ENCODE measurements around the gene SCRN2.

Gene SCRN2

DNA sequence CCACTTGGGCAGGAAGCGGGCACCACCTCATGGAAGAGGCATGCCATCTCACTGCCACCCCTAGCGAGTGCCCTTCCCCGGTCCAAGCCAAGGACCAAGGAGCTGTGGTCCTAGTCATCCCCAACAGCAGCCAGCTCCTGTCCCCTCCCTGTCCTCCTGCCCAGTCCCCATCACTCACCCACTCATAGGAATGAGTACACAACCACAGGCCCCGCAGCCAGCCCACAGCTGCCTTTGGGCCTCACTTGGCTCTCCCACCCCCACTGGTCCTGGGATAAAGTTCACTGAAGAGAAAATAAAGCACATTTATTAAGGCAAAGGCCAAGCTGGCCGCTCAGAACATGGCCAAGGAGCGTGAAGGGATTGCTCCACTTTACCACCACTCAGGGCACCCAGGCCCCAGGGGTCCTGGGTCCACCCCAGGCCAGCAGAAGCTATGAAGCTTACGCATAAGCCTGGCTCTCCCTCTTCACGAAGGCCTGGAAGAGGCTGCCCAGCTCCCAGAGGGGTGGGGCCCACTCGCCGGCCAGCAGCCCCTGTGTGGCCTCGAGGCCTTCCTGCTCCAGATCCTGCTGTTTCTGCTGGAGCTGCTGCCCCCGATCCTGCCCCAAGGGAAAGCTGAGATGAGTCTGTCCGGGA lies 3.6 kb downstream of the SCRN2 start:
- ChIA-PET POLR2A (no interaction called here), CTCF (interaction anchor here (0.9 to 4.2 kb wide), 5 partner anchors 8 to 181 kb away, joined by 3 to 35 read pairs (median 3); partner anchors contain the start of gene CDK5RAP3)
- TF ChIP-seq, protein P1, sequence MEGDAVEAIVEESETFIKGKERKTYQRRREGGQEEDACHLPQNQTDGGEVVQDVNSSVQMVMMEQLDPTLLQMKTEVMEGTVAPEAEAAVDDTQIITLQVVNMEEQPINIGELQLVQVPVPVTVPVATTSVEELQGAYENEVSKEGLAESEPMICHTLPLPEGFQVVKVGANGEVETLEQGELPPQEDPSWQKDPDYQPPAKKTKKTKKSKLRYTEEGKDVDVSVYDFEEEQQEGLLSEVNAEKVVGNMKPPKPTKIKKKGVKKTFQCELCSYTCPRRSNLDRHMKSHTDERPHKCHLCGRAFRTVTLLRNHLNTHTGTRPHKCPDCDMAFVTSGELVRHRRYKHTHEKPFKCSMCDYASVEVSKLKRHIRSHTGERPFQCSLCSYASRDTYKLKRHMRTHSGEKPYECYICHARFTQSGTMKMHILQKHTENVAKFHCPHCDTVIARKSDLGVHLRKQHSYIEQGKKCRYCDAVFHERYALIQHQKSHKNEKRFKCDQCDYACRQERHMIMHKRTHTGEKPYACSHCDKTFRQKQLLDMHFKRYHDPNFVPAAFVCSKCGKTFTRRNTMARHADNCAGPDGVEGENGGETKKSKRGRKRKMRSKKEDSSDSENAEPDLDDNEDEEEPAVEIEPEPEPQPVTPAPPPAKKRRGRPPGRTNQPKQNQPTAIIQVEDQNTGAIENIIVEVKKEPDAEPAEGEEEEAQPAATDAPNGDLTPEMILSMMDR (IDR thresholded peaks at IDR 0.05; ENCODE audit: control extremely low read depth, extremely low read depth, low read depth, missing control alignments), result no peak
- no peak for DNase-seq (ENCODE audit: extremely low spot score)

DNA sequence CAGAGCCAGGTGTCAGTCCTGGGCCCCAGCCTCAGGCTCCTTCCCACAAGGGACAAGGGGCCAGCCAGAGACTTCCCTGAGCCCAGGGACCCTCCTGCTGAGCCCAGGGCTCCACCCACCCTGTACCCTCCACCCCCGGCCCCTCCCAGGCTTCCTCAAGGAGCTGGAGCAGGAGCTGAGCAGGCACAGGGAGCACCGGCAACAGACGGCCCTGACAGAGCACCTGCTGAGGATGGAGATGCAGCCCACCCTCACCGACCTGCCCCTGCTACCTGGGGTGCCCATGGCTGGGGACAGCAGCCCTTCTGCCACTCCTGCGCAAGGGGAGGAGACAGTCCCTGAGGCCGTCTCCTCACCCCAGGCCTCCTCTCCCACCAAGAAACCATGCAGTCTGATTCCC lies 4.5 kb downstream of the SCRN2 start:
- no peak for DNase-seq (ENCODE audit: extremely low spot score)
- ChIA-PET POLR2A (no interaction called here), CTCF (interaction anchor here (1.3 to 4.2 kb wide), 4 partner anchors 13 to 182 kb away, joined by 3 to 35 read pairs (median 4); partner anchors contain the start of gene CDK5RAP3)
- TF ChIP-seq, protein P1 (IDR thresholded peaks at IDR 0.05; ENCODE audit: control extremely low read depth, extremely low read depth, low read depth, missing control alignments), result no peak

DNA sequence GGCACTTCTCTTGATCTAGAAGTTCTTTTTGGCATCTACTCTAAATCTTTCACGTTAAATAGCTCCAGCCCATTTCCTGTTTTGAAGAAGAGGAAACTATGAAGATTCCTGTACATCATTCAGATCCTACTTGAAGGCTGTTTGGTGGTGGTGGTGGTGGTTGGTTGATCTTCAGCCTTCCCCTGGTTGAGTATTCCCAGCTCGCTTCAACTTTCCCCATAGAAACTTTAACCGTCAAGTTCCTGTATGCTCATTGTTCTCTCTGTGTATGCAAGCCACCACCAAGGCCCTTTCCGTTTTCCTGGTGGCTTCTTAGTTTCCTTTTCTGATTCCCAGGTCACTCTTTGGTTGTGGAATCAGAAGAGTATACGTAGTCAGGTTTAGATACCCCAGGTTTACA lies 6.3 kb downstream of the SCRN2 start:
- ChIA-PET POLR2A (no interaction called here), CTCF (interaction anchor here (1.2 to 4.2 kb wide), 3 partner anchors 8 to 56 kb away, joined by 3 to 35 read pairs (median 3); no protein-coding TSS in a partner anchor)
- no peak for DNase-seq (ENCODE audit: extremely low spot score)
- TF ChIP-seq, protein P1 (IDR thresholded peaks at IDR 0.05; ENCODE audit: control extremely low read depth, extremely low read depth, low read depth, missing control alignments), result no peak

DNA sequence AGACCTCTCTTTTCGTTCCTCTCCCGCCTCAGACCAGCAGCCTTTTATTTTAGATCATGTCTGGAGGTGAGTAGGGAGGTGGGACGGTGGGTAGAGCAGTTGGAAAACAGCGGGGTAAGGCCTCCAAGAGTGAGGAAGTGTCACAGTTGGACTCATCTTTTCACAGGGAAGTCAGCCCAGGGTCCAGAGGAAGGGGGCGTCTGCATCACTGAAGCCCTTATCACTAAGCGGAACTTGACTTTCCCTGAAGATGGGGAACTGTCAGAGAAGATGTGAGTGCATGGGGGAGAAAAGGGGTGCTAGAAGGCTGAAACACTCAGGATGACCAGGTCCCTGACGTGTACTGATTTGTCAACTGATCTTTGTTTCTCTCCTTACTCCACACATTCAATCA lies 9.1 kb downstream of the SCRN2 start:
- no peak for DNase-seq (ENCODE audit: extremely low spot score)
- TF ChIP-seq, protein P1 (IDR thresholded peaks at IDR 0.05; ENCODE audit: control extremely low read depth, extremely low read depth, low read depth, missing control alignments), result no peak
- ChIA-PET CTCF (interaction anchor here (0.7 to 5.8 kb wide), 7 partner anchors 11 to 139 kb away, joined by 3 to 49 read pairs (median 4); partner anchors contain the start of genes CDK5RAP3, SCRN2 and SP2), POLR2A (interaction anchor here (0.6 kb wide), 1 partner anchor 115 kb away, joined by 5 read pairs; no protein-coding TSS in a partner anchor)

DNA sequence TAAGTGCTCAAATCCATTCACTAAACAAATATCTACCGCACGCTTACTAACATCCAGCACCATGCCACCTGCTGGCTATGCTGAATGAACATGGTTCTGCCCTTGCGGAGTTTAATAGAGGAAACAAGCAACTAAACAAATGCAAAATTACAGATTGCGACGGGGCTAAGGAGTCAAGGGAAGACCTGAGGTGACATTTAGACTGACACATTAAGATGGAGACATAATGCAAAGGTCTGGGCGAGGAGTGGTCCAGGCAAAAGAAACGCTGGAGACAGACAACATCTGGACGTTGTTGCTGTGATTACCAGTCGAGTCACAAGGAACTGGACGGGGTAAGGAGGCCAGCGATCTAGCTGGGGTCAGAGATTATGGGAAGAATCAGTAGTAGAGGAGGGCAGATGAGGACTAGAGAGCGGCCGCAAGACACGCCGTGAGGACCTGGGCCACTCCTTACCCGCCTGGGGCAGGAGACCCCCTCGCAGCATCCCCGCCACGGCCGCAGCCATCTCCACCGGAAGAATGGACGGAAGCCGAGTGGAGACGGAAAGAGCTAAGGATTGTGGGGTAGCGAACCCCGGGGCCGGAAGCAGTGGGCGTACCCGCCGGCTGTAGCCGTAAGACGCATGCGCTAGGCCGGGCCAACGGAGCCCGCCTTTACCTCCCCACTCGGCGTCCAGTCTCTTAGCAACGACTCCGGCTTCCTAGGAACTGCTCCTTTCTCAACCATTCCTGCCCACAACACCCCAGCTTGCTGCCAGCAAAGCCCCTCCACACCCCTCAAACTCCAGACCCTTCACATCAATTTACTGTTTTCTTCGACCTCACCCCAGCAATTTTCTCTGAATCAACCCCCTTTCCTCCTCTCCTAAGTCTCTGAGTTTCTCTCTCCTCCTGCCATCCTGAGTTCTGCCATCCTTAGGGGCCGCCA lies 9.8 kb downstream of the SCRN2 start, which contains the start of the genes LRRC46 and MRPL10:
Gene LRRC46 (plus strand): TSS at position 668 of the 931 bp plus-strand sequence. CDS start 320 bp downstream, outside the sequence.
Gene MRPL10 (minus strand): TSS at position 539 of the 931 bp plus-strand sequence. CDS start 30 bp downstream, at position 509.
- peak; percentile 99 for DNase-seq (ENCODE audit: extremely low spot score)
- POLR2A ChIA-PET, result interaction anchor here (0.6 kb wide), 1 partner anchor 116 kb away, joined by 5 read pairs; no protein-coding TSS in a partner anchor
- CTCF ChIA-PET, result interaction anchor here (0.7 to 5.8 kb wide), 9 partner anchors 9 to 147 kb away, joined by 3 to 49 read pairs (median 4); partner anchors contain the start of genes CDK5RAP3, SCRN2 and SP2
- TF ChIP-seq, protein P1 (IDR thresholded peaks at IDR 0.05; ENCODE audit: control extremely low read depth, extremely low read depth, low read depth, missing control alignments), result no peak

Measured in GM10248 (cell line).